ENCODE data around the gene TPGS1.

- TF ChIP-seq RAD21 (IDR thresholded peaks at IDR 0.05; ENCODE audit: low read depth) (no peak), EP300 (IDR thresholded peaks at IDR 0.05; ENCODE audit: borderline replicate concordance) (no peak), TCF12 (IDR thresholded peaks at IDR 0.05; ENCODE audit: low read depth) (no peak), MAX (IDR thresholded peaks at IDR 0.05) (no peak), CREB1 (IDR thresholded peaks at IDR 0.05; ENCODE audit: low read depth) (no peak), TAF1 (IDR thresholded peaks at IDR 0.05; ENCODE audit: low read depth) (no peak), YY1 (IDR thresholded peaks at IDR 0.05; ENCODE audit: low read depth) (no peak), NFIC (IDR thresholded peaks at IDR 0.05) (no peak), FOXM1 (IDR thresholded peaks at IDR 0.05; ENCODE audit: borderline replicate concordance, low read depth) (no peak), EGR1 (IDR thresholded peaks at IDR 0.05) (no peak), ZBTB7A (IDR thresholded peaks at IDR 0.05; ENCODE audit: low read depth) (no peak), CEBPB (IDR thresholded peaks at IDR 0.05) (no peak)
- TF ChIP-seq, protein P1, sequence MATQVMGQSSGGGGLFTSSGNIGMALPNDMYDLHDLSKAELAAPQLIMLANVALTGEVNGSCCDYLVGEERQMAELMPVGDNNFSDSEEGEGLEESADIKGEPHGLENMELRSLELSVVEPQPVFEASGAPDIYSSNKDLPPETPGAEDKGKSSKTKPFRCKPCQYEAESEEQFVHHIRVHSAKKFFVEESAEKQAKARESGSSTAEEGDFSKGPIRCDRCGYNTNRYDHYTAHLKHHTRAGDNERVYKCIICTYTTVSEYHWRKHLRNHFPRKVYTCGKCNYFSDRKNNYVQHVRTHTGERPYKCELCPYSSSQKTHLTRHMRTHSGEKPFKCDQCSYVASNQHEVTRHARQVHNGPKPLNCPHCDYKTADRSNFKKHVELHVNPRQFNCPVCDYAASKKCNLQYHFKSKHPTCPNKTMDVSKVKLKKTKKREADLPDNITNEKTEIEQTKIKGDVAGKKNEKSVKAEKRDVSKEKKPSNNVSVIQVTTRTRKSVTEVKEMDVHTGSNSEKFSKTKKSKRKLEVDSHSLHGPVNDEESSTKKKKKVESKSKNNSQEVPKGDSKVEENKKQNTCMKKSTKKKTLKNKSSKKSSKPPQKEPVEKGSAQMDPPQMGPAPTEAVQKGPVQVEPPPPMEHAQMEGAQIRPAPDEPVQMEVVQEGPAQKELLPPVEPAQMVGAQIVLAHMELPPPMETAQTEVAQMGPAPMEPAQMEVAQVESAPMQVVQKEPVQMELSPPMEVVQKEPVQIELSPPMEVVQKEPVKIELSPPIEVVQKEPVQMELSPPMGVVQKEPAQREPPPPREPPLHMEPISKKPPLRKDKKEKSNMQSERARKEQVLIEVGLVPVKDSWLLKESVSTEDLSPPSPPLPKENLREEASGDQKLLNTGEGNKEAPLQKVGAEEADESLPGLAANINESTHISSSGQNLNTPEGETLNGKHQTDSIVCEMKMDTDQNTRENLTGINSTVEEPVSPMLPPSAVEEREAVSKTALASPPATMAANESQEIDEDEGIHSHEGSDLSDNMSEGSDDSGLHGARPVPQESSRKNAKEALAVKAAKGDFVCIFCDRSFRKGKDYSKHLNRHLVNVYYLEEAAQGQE (IDR thresholded peaks at IDR 0.05; ENCODE audit: low read depth) = no peak
Measured at GRCh38 chr19:467554-467953, 39.7 kb upstream of the TPGS1 start.
